ENCODE data around the gene RPS27A. TPM values are rescaled to one million over a fixed set of nuclear protein-coding genes. Genes with fewer than 3 reads are reported as not detected.

Gene RPS27A
- polyA plus RNA-seq, 1 donor = 2,483 TPM

Other genes starting within 250 kb of the RPS27A start
- gene RTN4, start 182.2 kb upstream of the RPS27A start, polyA plus RNA-seq = 259 TPM
- gene CLHC1, start 395 bp upstream of the RPS27A start, polyA plus RNA-seq = 17.9 TPM
- gene MTIF2, start 36.5 kb downstream of the RPS27A start, polyA plus RNA-seq = 35.3 TPM
- gene CCDC88A, start 187.2 kb downstream of the RPS27A start, polyA plus RNA-seq = 27.8 TPM